GM12874 (cell line): ENCODE results near the gene LACRT.

Experiments used
- TF ChIP-seq, protein P1 (sequence below): IDR thresholded peaks from 2 replicates; pipeline ENCODE4 v1.5.1; 2011; ENCODE audit warnings: low read depth, mild to moderate bottlenecking, control low read depth, low read length, moderate library complexity; ENCODE audit not compliant: insufficient read depth

Gene LACRT

DNA sequence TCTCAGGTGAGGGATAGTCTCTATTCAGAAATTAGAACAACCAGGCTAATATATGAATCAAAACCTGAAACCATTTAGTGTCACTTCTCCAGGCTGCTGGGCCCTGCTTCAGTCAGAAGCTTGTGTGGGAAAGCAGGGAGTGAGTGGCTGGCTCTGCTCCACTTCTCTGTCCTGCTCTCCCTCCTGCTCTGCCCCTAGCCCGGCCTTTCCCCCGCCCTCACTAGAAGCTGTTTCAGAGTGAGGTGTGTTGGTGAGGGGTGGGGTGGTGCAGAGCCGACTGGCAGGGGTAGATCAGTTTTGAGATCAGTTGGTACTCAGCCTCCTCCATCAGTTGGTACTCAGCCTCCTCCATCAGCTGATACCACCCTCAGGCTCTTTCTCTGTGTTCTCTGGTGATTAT is 39.2 kb downstream of the LACRT start:
- TF ChIP-seq, protein P1, sequence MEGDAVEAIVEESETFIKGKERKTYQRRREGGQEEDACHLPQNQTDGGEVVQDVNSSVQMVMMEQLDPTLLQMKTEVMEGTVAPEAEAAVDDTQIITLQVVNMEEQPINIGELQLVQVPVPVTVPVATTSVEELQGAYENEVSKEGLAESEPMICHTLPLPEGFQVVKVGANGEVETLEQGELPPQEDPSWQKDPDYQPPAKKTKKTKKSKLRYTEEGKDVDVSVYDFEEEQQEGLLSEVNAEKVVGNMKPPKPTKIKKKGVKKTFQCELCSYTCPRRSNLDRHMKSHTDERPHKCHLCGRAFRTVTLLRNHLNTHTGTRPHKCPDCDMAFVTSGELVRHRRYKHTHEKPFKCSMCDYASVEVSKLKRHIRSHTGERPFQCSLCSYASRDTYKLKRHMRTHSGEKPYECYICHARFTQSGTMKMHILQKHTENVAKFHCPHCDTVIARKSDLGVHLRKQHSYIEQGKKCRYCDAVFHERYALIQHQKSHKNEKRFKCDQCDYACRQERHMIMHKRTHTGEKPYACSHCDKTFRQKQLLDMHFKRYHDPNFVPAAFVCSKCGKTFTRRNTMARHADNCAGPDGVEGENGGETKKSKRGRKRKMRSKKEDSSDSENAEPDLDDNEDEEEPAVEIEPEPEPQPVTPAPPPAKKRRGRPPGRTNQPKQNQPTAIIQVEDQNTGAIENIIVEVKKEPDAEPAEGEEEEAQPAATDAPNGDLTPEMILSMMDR: no peak

DNA sequence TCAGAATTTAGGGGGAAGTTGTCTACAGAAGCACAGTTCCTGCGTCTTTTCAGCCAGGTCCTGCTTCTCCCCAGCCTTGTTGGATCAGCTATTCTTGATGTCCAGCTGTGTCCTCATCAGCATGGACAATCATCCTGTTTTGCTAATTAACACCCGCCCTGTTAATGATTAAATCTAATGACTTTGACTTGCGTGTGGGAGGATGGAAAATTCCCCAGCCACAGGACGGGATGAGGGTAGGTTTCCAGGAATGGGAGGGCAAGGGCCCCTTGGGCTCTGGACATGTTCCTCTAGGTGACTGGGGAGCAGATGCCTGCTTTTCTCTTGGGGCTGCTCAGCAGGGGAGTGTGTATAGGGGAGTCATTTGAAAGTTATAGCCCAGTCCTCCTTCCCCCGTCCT is 41.0 kb downstream of the LACRT start:
- TF ChIP-seq, protein P1: no peak

DNA sequence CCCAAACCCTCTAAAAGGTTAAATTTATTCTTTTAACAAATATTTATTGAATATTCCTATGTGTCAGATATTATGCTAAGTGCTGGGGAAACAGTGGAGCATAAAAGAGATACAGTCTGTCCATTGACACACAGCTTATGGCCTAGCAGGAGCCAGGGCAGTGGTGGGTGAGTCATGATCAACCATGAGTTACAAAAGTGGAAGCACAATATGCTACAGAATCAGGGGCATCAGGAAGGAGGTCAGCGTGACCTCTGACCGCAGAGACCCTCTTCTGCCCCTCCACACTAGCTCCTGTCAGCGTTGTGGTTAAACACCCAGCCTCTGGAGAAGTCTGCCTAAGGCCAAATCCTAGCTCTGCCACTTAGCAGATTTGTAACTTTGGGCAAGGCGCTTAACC is 41.6 kb downstream of the LACRT start:
- TF ChIP-seq, protein P1: no peak

DNA sequence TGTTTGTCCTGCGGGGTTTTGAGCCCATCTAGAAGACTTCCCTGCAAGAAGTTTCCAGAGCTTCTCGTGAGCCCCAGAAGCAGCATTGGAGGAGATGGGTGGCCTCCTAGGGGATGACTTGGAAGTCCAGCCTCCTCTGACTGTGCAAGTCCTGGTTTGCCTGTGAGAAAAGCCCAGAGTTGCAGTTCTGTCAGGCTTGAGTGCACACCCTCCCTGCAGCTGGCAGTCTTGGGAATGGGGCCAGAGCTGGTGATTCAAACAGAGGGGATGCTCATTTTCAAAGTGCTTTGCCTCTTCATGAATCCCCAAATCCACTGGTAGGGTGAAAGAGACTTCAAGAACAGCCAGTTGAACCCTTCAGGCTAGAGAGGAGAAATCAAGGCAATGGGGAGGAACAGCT is 42.4 kb downstream of the LACRT start:
- TF ChIP-seq, protein P1: no peak

DNA sequence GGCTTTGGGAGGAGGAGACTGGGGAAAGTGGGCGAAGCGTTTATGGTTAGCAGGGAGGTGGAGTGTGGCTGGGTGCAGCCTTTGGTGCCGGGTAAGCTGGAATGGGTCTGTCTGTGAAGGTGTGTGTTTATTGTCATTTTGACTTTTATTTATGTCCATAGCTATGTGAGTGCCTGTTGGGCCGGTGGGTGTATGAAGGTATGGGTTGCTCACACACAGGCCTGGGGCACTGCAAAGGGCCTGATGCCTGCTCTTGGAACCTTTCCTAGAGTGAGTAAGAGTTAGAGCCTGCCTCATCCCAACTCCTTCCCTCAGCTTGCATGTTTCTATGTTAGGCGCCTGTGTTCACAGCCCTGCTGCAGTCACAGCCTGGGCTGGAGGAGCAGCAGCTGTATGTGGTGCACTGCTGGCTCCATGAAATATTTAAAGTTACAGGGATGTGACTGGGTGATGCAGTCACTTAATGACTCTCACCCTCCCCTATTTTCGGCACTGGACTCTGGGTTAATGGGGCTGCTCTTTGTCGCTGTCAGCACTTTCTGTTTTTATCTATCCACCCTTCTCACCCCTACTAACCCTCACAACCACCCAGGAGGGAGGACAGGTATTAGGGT is 43.6 kb downstream of the LACRT start:
- TF ChIP-seq, protein P1: no peak

DNA sequence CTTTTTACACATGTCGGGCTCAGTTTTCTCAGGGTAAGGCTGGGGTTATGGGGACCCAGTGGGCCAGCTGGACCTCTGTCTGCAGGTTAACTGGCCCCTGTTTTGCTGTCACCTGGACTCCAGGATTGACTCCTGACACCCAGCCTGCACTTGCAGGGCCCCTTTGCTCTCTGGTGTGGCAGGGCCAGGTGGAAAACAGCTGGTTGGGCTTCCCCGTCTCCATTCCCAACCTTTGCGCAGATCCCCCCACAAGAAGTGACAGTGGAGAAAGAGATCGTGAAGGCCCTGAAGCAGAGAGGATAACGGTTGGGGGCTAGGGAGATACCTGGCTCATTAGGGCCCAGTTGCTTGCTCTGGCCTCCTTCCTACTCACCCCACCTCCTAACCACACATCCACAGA is 44.7 kb downstream of the LACRT start:
- TF ChIP-seq, protein P1: no peak

DNA sequence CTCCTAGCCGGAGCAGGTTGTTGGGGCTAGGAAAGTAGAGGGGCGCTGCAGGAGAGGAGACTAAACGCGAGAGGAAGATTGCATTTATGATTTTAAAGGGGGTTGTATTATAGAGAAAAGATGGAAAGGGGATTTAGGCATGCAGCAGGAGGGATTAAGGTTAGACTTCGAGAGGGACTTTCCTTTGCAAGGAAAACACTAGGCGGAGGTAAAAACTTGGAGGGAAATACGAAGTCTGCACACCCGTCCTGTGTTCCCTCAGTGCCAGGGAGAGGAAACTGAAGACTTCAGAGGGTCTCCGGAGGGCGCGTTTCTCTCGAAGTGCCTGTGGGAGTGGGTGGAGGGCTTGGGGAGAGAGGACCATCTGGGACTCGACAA is 45.8 kb downstream of the LACRT start:
- TF ChIP-seq, protein P1: no peak
